NCI-H187 (cell line): ENCODE measurements around the gene CARD6.
"Not testable (repeated sequence)": the region's sequence is repeated elsewhere in the genome, so short reads cannot be mapped to it uniquely, and the experiment has no call there.

Source experiments
- DNase-seq, 2 experiments: peaks; one replicate each; lab custom pipeline; 2025; lab: John Stamatoyannopoulos, UW

Gene CARD6, protein sequence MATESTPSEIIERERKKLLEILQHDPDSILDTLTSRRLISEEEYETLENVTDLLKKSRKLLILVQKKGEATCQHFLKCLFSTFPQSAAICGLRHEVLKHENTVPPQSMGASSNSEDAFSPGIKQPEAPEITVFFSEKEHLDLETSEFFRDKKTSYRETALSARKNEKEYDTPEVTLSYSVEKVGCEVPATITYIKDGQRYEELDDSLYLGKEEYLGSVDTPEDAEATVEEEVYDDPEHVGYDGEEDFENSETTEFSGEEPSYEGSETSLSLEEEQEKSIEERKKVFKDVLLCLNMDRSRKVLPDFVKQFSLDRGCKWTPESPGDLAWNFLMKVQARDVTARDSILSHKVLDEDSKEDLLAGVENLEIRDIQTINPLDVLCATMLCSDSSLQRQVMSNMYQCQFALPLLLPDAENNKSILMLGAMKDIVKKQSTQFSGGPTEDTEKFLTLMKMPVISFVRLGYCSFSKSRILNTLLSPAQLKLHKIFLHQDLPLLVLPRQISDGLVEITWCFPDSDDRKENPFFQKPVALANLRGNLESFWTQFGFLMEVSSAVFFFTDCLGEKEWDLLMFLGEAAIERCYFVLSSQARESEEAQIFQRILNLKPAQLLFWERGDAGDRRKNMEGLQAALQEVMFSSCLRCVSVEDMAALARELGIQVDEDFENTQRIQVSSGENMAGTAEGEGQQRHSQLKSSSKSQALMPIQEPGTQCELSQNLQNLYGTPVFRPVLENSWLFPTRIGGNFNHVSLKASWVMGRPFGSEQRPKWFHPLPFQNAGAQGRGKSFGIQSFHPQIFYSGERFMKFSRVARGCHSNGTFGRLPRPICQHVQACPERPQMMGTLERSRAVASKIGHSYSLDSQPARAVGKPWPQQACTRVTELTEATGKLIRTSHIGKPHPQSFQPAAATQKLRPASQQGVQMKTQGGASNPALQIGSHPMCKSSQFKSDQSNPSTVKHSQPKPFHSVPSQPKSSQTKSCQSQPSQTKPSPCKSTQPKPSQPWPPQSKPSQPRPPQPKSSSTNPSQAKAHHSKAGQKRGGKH

DNA sequence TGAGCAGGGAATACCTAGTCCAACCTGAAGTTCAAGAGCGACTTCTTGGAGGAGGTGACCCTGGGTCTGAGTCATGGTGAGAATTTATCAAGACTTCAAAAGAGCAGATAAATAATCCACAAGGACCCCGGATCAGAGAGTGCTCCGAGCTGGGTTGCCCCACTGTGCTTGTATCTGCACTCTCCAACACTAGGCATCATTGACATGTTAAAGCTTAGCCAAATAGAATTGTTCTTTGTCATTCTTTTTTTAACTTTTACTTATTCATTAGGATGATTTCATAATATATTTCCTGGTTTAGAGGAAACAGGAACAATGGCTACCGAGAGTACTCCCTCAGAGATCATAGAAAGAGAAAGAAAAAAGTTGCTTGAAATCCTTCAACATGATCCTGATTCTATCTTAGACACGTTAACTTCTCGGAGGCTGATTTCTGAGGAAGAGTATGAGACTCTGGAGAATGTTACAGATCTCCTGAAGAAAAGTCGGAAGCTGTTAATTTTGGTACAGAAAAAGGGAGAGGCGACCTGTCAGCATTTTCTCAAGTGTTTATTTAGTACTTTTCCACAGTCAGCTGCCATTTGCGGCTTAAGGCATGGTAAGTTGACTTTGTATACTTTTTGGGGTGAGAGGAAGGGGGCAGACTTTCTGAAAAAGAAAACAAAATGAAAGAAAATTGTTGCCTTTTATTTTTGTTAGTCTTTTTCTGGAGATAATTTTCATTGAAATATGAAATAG, at the start of gene CARD6:
Gene CARD6 (plus strand): TSS at position 300 of the 738 bp plus-strand sequence. CDS start 16 bp downstream, at position 316.
- DNase-seq: no peak

GRCh38 chr5:40791715-40792139, 49.4 kb upstream of the CARD6 start:
- no peak for DNase-seq

DNA sequence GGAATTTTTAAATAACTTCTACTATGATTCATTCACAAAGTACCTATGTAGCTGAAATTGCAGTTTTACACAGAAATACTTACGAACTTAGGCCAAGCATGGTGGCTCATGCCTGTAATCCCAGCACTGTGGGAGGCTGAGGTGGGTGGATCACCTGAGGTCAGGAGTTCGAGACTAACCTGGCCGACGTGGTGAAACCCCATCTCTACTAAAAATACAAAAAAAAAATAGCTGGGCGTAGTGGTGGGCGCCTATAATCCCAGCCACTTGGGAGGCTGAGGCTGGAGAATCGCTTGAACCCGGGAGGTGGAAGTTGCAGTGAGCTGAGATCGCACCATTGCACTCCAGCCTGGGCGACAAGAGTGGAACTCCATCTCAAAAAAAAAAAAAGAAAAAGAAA, 48.5 kb upstream of the CARD6 start:
- not testable (repeated sequence) for DNase-seq

DNA sequence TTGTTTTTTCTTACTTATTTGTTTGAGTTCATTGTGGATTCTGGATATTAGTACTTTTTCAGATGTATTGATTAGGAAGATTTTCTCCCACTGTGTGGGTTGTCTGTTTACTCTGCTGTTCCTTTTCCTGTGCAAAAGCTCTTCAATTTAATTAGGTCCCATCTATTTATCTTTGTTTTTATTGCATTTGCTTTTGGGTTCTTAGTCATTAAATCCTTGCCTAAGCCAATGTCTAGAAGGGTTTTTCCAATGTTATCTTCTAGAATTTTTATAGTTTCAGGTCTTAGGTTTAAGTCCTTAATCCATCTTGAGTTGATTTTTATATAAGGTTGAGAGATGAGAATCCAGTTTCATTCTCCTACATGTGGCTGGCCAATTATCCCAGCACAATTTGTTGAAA, 46.8 kb upstream of the CARD6 start:
- not testable (repeated sequence) for DNase-seq

DNA sequence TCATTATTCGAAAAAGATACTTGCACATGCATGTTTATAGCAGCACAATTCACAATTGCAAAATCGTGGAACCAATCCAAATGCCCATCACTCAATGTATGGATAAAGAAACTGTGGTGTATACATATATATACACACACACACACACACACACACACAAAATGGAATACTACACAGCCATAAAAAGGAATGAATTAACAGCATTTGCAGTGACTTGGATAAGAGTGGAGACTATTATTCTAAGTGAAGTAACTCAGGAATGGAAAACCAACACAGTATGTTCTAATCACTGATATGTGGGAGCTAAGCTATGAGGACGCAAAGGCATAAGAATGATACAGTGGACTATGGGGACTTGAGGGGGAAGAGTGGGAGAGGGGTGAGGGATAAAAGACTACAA, 46.3 kb upstream of the CARD6 start:
- not testable (repeated sequence) for DNase-seq

DNA sequence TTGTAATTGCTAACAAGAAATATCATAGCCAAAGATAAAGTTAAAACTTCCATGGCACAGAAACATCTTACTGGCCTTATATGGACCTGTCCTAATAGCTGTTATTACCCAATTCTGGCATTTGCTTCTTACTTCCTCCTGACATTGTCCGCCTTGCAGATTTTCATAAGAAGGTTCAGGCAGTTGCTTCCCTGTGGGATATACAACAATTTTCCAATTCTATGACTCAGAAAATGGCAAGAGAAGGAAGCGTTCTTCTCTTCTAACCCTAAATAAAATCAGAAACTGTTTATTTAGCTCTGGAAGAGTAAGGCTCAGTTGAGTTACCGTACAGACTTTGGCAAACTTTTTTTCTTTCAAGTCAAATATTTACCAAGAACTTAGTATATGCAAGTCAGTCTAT, 44.7 kb upstream of the CARD6 start:
- DNase-seq: no peak

- DNase-seq: peak in 1 of 2 experiments; percentile 12
Observed at GRCh38 chr5:40797273-40798011, 43.7 kb upstream of the CARD6 start.

DNA sequence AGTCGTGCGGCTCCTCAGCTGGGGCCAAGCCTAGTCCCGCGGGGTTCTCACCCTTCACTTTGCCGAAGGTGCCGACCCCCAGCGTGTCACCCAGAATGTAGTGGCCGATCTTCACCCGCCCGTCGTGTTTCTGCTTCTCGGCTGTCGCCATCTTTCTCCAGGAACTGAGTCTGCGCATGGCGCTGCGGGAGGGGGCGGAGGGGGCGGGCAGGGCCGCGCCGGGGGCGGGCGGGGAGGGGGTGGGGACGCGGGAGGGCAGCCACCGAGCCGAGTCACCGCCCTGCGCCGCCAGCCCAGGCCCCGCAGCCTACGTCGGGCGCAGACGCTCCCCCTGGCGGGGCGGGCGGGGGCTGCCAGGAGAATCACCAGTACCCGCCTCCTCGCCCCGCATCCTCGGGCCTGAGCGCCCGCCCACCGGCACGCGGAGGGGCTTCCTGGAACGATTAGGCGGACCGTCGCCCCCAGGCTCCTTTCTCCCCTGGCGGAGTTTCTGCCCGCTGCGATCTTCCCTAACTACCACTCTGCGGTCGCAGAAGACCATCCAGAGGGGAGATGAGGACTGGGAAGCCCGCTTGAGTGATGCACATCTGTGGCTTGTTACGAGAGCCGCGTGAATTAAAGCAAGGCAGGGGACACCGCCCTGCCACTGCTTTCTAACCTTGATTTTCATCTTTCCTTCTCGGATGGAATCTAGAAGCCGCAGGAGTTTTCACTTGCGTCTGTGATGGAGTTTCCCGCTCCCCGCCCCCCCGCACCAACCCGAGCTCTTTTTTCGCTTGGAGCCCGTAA, 43.0 kb upstream of the CARD6 start, which contains the start of gene PRKAA1:
Gene PRKAA1 (minus strand): TSS at position 363 of the 789 bp plus-strand sequence. CDS start 185 bp downstream, at position 178.
- peak; percentile 80 to 81 for DNase-seq

GRCh38 chr5:40798801-40799210, 42.4 kb upstream of the CARD6 start:
- no peak for DNase-seq

DNA sequence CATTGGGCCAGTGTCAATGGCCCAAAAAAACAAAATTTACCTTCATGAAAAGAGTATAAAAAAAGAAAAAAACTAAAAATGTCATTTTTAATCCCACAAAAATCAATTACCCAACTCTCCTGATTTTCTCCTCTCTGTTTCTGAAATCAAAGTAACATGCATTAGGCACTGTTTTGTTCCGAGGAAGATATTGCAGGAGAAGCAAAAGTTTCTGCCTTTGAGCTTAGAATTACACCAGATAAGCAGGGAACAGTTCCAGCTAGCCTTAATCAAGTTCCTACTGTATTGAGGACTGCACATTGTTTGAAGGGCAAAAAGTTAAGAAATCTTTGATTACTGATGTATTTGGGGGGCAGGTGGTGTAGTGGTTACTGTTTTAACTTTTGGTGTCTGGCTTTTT, 41.9 kb upstream of the CARD6 start:
- DNase-seq: no peak

GRCh38 chr5:40801771-40802562, 39.2 kb upstream of the CARD6 start:
- no peak for DNase-seq

GRCh38 chr5:40812125-40812524, 29.0 kb upstream of the CARD6 start:
- no peak for DNase-seq

GRCh38 chr5:40813698-40814281, 27.4 kb upstream of the CARD6 start:
- no peak for DNase-seq

- DNase-seq: no peak
Observed at GRCh38 chr5:40823459-40823858, 17.7 kb upstream of the CARD6 start.

GRCh38 chr5:40825461-40826043, 15.6 kb upstream of the CARD6 start:
- not testable (repeated sequence) for DNase-seq

- DNase-seq: no peak
Observed at GRCh38 chr5:40826489-40827187, 14.5 kb upstream of the CARD6 start.

- DNase-seq: no peak
Observed at GRCh38 chr5:40827188-40827977, 13.8 kb upstream of the CARD6 start.
